Loucy (cell line): ENCODE results near the gene CCDC66.
A peak's percentile ranks its signal among the peaks of the same experiment; 100 is the strongest.
"Not testable (repeated sequence)": the region's sequence is repeated elsewhere in the genome, so short reads cannot be mapped to it uniquely, and the experiment has no call there.

Experiments
- H2AFZ ChIP-seq: fragments of 200-600 bp; sonication (generic); 2 replicates; pipeline ENCODE4 v1.6.0; 2016; ENCODE audit warnings: antibody characterized with exemption, mild to moderate bottlenecking, low read length, moderate library complexity
- H3F3A ChIP-seq: fragments of 200-600 bp; 2 replicates; pipeline ENCODE4 v1.6.0; 2016; ENCODE audit warnings: antibody characterized with exemption, low read depth, mild to moderate bottlenecking
- H3K27me3 ChIP-seq: fragments of 200-600 bp; sonication (generic); 2 replicates; pipeline ENCODE4 v1.6.1; 2014; ENCODE audit warnings: low read length, mild to moderate bottlenecking; ENCODE audit not compliant: insufficient read depth, poor library complexity, severe bottlenecking
- H3K36me3 ChIP-seq: fragments of 200-600 bp; sonication (generic); 2 replicates; pipeline ENCODE4 v1.6.1; 2016; ENCODE audit warnings: low read length; ENCODE audit not compliant: insufficient read depth
- H3K4me1 ChIP-seq: fragments of 200-600 bp; sonication (generic); 2 replicates; pipeline ENCODE4 v1.5.1; 2014; ENCODE audit warnings: low read length, mild to moderate bottlenecking; ENCODE audit not compliant: insufficient read depth, poor library complexity, severe bottlenecking
- H3K4me2 ChIP-seq: fragments of 200-600 bp; sonication (generic); 2 replicates; pipeline ENCODE4 v1.6.0; 2014; ENCODE audit warnings: antibody characterized with exemption, low read length, low read depth, mild to moderate bottlenecking; ENCODE audit not compliant: poor library complexity, severe bottlenecking
- H3K4me3 ChIP-seq: fragments of 200-600 bp; sonication (generic); 2 replicates; pipeline ENCODE4 v1.5.1; 2014; ENCODE audit warnings: low read length, mild to moderate bottlenecking, mixed read lengths; ENCODE audit not compliant: poor library complexity, severe bottlenecking
- H3K79me2 ChIP-seq: fragments of 200-600 bp; sonication (generic); 2 replicates; pipeline ENCODE4 v1.6.1; 2014; ENCODE audit warnings: low read length; ENCODE audit not compliant: insufficient read depth
- H3K9ac ChIP-seq: fragments of 200-600 bp; sonication (generic); 2 replicates; pipeline ENCODE4 v1.6.0; 2014; ENCODE audit warnings: mild to moderate bottlenecking, low read depth, low read length, moderate library complexity; ENCODE audit not compliant: poor library complexity, severe bottlenecking
- H3K9me2 ChIP-seq: fragments of 200-600 bp; sonication (generic); replicated peaks from 2 replicates; pipeline ENCODE4 v1.6.1; 2016; ENCODE audit warnings: low read depth, low read length, mixed read lengths
- H3K9me3 ChIP-seq: fragments of 200-600 bp; sonication (generic); 2 replicates; pipeline ENCODE4 v1.6.1; 2014; ENCODE audit warnings: mild to moderate bottlenecking, antibody characterized with exemption, low read length, low read depth; ENCODE audit not compliant: insufficient read depth
- H4K20me1 ChIP-seq: fragments of 200-600 bp; sonication (generic); 2 replicates; pipeline ENCODE4 v1.6.0; 2014; ENCODE audit warnings: antibody characterized with exemption, low read length, mild to moderate bottlenecking; ENCODE audit not compliant: insufficient read depth, poor library complexity, severe bottlenecking
- CTCF ChIP-seq: fragments of 200-600 bp; sonication (generic); conservative IDR thresholded peaks from 2 replicates; pipeline ENCODE4 v1.5.1; 2014; ENCODE audit warnings: mild to moderate bottlenecking, antibody characterized with exemption, low read length
- EZH2phosphoT487 ChIP-seq: fragments of 200-600 bp; IDR thresholded peaks from 2 replicates; pipeline ENCODE4 v1.6.1; 2018; ENCODE audit warnings: antibody characterized with exemption, mild to moderate bottlenecking, moderate library complexity, borderline replicate concordance

CCDC66 gene

DNA sequence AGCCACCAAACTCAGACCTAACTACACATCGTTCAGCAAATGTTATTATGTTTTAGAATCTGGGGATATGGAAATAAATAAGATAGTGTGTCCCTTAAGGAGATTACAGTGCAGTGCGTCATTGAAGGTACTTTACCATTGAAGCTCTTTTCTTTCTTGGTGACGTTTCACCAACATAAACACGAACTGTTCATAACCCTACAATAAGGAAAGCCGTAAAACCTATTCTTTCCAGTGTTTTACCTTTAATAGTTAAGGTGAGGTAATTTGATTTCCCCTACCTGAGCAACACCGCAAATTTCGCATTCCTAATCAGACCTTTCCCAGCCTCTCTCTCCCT, 826 bp downstream of the CCDC66 start:
- TF ChIP-seq EZH2phosphoT487 (no peak), CTCF (no peak)
- Histone ChIP-seq H3K4me1 (peaks cover 25% of the 10 kb centered on the region), H3F3A (no peaks in the 10 kb centered on the region; the same call in 1 of the 2 replicates), H3K27me3 (no peaks in the 10 kb centered on the region), H3K4me2 (peak overlapping the region; percentile 87), H3K4me3 (peak overlapping the region; percentile 96), H3K9ac (peak overlapping the region; percentile 92), H4K20me1 (peaks cover 28% of the 10 kb centered on the region), H3K9me3 (no peaks in the 10 kb centered on the region), H3K79me2 (peaks cover 50% of the 10 kb centered on the region), H3K36me3 (no peaks in the 10 kb centered on the region; the same call in none of the 2 replicates), H2AFZ (0 out of 2 replicates have a peak overlapping the region, but pooled peaks have one; percentile 99), H3K9me2 (no peaks in the 10 kb centered on the region)

DNA sequence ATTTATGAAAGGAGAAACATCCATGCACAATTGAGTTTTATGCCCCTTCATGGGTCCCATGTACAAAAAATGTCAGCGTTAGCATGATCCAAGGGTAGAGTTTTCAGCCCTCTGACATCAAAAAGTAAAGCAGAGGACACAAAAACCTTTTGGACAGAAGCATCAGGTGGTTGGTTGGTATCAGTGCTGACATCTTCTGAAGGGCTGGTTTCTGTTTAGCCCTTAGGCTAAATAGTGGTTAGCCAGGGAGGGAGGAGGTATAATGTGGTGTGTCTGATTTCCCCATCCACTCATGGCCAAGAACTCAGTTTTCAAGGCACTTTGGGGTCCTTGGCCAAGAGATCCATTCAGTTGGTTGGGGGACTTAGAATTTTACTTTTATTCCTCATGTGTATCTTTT, 16.5 kb downstream of the CCDC66 start:
- no peaks in the 10 kb centered on the region for H3F3A ChIP-seq
- H3K9me3 ChIP-seq, result no peaks in the 10 kb centered on the region
- no peaks in the 10 kb centered on the region for H3K4me1 ChIP-seq
- no peak overlapping the region for H3K9ac ChIP-seq
- H3K36me3 ChIP-seq, result peaks cover 36% of the 10 kb centered on the region; the same call in 1 of the 2 replicates
- H3K9me2 ChIP-seq, result no peaks in the 10 kb centered on the region
- no peaks in the 10 kb centered on the region for H3K27me3 ChIP-seq
- no peak overlapping the region for H2AFZ ChIP-seq
- H4K20me1 ChIP-seq, result no peaks in the 10 kb centered on the region
- TF ChIP-seq EZH2phosphoT487 (no peak), CTCF (no peak)
- H3K4me3 ChIP-seq, result no peak overlapping the region
- no peak overlapping the region for H3K4me2 ChIP-seq
- 0 out of 2 replicates have a peak, but pooled peaks cover 6% of the 10 kb centered on the region for H3K79me2 ChIP-seq

DNA sequence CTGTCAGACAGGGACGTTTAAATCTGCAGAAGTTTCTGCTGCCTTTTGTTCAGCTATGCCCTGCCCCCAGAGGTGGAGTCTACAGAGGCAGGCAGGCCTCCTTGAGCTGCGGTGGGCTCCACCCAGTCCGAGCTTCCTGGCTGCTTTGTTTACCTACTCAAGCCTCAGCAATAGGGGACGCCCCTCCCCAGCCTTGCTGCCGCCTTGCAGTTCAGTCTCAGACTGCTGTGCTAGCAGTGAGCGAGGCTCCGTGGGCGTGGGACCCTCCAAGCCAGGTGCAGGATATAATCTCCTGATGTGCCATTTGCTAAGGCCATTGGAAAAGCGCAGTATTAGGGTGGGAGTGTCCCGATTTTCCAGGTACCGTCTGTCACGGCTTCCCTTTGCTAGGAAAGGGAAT, 25.0 kb downstream of the CCDC66 start:
- H3K9me3 ChIP-seq, H3K4me1 ChIP-seq, H4K20me1 ChIP-seq, H3K9me2 ChIP-seq, H3K4me3 ChIP-seq, H3K9ac ChIP-seq, H2AFZ ChIP-seq, H3K4me2 ChIP-seq, H3F3A ChIP-seq, H3K36me3 ChIP-seq, H3K79me2 ChIP-seq, H3K27me3 ChIP-seq: not testable (repeated sequence)

GRCh38 chr3:56584275-56584674, 27.3 kb downstream of the CCDC66 start:
- not testable (repeated sequence) for H3K9ac ChIP-seq, H3K36me3 ChIP-seq, H3K4me1 ChIP-seq, H3K9me2 ChIP-seq, H3K79me2 ChIP-seq, H3F3A ChIP-seq, H3K4me2 ChIP-seq, H3K9me3 ChIP-seq, H4K20me1 ChIP-seq, H2AFZ ChIP-seq, H3K27me3 ChIP-seq, H3K4me3 ChIP-seq
